GM12878 (cell line): ENCODE measurements around the gene HSFX3. TPM values are rescaled to one million over a fixed set of nuclear protein-coding genes. Genes with fewer than 3 reads are reported as not detected.
"Not testable (repeated sequence)": the region's sequence is repeated elsewhere in the genome, so short reads cannot be mapped to it uniquely, and the experiment has no call there.

Experiments
- ATAC-seq: fragments of 200-7000 bp; cut with Tn5 transposase; 3 replicates; pipeline ENCODE4 v1.9.1; 2020; ENCODE audit warnings: mild to moderate bottlenecking, moderate library complexity
- Bru-seq: library from RNA; stranded (reverse); fragments of 400-500 nt; gene quantifications from one replicate; lab custom pipeline; 2021; lab: Mats Ljungman, UMichigan
- BruChase-seq, 2 experiments: library from RNA; stranded (reverse); fragments of 400-500 nt; gene quantifications; one replicate each; lab custom pipeline; 2021; lab: Mats Ljungman, UMichigan
- BruUV-seq: library from RNA; stranded (reverse); fragments of 400-500 nt; replicated peaks from 2 replicates; lab custom pipeline; 2021; lab: Mats Ljungman, UMichigan
- CTCF ChIA-PET: fragments of 300-600 bp; sonication (Branson Sonifier 250); formaldehyde crosslinking; extraction: SDS; loops from one replicate; lab custom pipeline; 2021; ENCODE audit warnings: inconsistent platforms; lab: Yijun Ruan, JAX
- POLR2A ChIA-PET: fragments of 350-600 bp; formaldehyde crosslinking; extraction: SDS; loops from one replicate; lab custom pipeline; 2021; ENCODE audit warnings: inconsistent platforms; lab: Charles Lee
- RAD21 ChIA-PET: fragments of 300-600 bp; sonication (Branson Sonifier 250); formaldehyde crosslinking; loops from one replicate; lab custom pipeline; 2023; ENCODE audit warnings: antibody characterized with exemption; ENCODE audit not compliant: unreplicated experiment; lab: Charles Lee
- SMC1A ChIA-PET: fragments of 300-600 bp; sonication (Branson Sonifier 250); formaldehyde crosslinking; loops from one replicate; lab custom pipeline; 2023; ENCODE audit not compliant: unreplicated experiment, uncharacterized antibody; lab: Charles Lee
- DNase-seq: peaks from one replicate; pipeline ENCODE4 v3.0.0-alpha.2; 2011; ENCODE audit warnings: low read depth, low spot score
- FAIRE-seq: peaks from 3 replicates; lab custom pipeline; 2011; peaks lifted over from hg19 to GRCh38; lab: Jason Lieb, UNC
- H2AFZ ChIP-seq: 2 replicates; pipeline ENCODE4 v1.6.0; 2011; ENCODE audit warnings: low read depth, low read length, control low read depth; ENCODE audit not compliant: control insufficient read depth
- H3K27ac ChIP-seq: 2 replicates; pipeline ENCODE4 v1.5.1; 2011; ENCODE audit warnings: control low read depth; ENCODE audit not compliant: control insufficient read depth, insufficient read depth
- H3K27me3 ChIP-seq, 2 experiments: replicated peaks in 1 of 2; 2 replicates each; pipeline versions ENCODE4 v1.6.0 to v1.6.1; 2011; ENCODE audit warnings: low read length in 1 of 2; ENCODE audit not compliant: control insufficient read depth in 2 of 2, insufficient read depth in 2 of 2
- H3K36me3 ChIP-seq, 2 experiments: 2 replicates each; pipeline ENCODE4 v1.5.1; 2011; ENCODE audit warnings: low read length in 1 of 2; ENCODE audit not compliant: control insufficient read depth in 2 of 2, insufficient read depth in 2 of 2
- H3K4me1 ChIP-seq: 2 replicates; pipeline ENCODE4 v1.6.1; 2011; ENCODE audit warnings: mild to moderate bottlenecking, low read length, moderate library complexity, mixed read lengths; ENCODE audit not compliant: control insufficient read depth, insufficient read depth
- H3K4me2 ChIP-seq: 2 replicates; pipeline ENCODE4 v1.6.0; 2011; ENCODE audit warnings: control low read depth; ENCODE audit not compliant: control insufficient read depth, insufficient read depth
- H3K4me3 ChIP-seq: fragments of 200-600 bp; sonication (generic); 2 replicates; pipeline ENCODE4 v1.5.1; 2016
- H3K79me2 ChIP-seq: 2 replicates; pipeline ENCODE4 v1.6.0; 2011; ENCODE audit warnings: low read length; ENCODE audit not compliant: control insufficient read depth, insufficient read depth
- H3K9ac ChIP-seq: 2 replicates; pipeline ENCODE4 v1.8.0; 2011; ENCODE audit warnings: low read length, control low read depth, mixed read lengths; ENCODE audit not compliant: control insufficient read depth, insufficient read depth
- H3K9me3 ChIP-seq: replicated peaks from 3 replicates; pipeline ENCODE4 v1.5.1; 2011; ENCODE audit warnings: mild to moderate bottlenecking, low read length; ENCODE audit not compliant: control insufficient read depth, insufficient read depth
- H4K20me1 ChIP-seq: 2 replicates; pipeline ENCODE4 v1.6.0; 2011; ENCODE audit not compliant: control insufficient read depth, insufficient read depth
- WGBS: methylation state at CpG from one replicate; pipeline ENCODE4 v1.1.6; 2016; ENCODE audit warnings: low lambda C conversion rate; ENCODE audit not compliant: insufficient replicate concordance, insufficient coverage; ENCODE audit errors: missing lambda C conversion rate; 5-methylcytosine and 5-hydroxymethylcytosine counted together
- in situ Hi-C: fragments of 300-500 bp; cut with MboI; formaldehyde crosslinking; loops from 9 replicates; pipeline ENCODE4 v1.14.3; 2018; ENCODE audit warnings: mixed read lengths
- intact Hi-C: fragments of 100-400 bp; cut with micrococcal nuclease; formaldehyde crosslinking; loops from one replicate; pipeline ENCODE4 v1.14.2; 2022; ENCODE audit not compliant: unreplicated experiment
- long read RNA-seq, 2 experiments: library from polyadenylated mRNA; unstranded; transcript quantifications; one replicate each; pipeline ENCODE4 v2.0.0, GENCODE V29; 2019 to 2020
- polyA minus RNA-seq, 3 experiments: library from RNA; depleted of rRNA, polyadenylated mRNA; stranded (reverse); fragments of >200 nt; gene quantifications; 2 replicates each; pipeline ENCODE4 v1.2.3, GENCODE V29; 2011
- polyA plus RNA-seq, 11 experiments: library from polyadenylated mRNA; depleted of rRNA in 4 of 11; unstranded in 6 of 11; stranded (reverse) in 5 of 11; fragments of >200 nt; fragmentation: Nextera tagmentation in 4 of 11; fragmentation: Illumina TruSeq in 1 of 11; extraction: Ambion mirVana in 4 of 11; extraction: Trizol in 1 of 11; gene quantifications; 1 replicate in 1 of 11; 2 replicates in 10 of 11; pipeline versions ENCODE4 v1.2.1 to v1.2.3, GENCODE V29; 2011 to 2016; ENCODE audit warnings: inconsistent platforms in 2 of 11, missing spikeins in 2 of 11, low read depth in 1 of 11
- total RNA-seq, 4 experiments: library from RNA; depleted of rRNA in 3 of 4; stranded (reverse); fragments of >200 nt in 3 of 4; fragmentation: Illumina TruSeq in 1 of 4; extraction: Trizol in 1 of 4; gene quantifications; 2 replicates each; pipeline versions ENCODE4 v1.2.1 to v1.2.3, GENCODE V29; 2013 to 2021

HSFX3 gene, protein sequence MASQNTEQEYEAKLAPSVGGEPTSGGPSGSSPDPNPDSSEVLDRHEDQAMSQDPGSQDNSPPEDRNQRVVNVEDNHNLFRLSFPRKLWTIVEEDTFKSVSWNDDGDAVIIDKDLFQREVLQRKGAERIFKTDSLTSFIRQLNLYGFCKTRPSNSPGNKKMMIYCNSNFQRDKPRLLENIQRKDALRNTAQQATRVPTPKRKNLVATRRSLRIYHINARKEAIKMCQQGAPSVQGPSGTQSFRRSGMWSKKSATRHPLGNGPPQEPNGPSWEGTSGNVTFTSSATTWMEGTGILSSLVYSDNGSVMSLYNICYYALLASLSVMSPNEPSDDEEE
- total RNA-seq (2013; cell fraction: nucleolus; rRNA removed), result not detected in 2 replicates
- total RNA-seq (2014; rRNA removed), result 0.40 TPM in 1 of 2 replicates, not detected in the other
- not detected in 2 replicates for total RNA-seq (2014; rRNA removed; fragmentation: Illumina TruSeq; extraction: Trizol)
- total RNA-seq (2021), result not detected in 2 replicates
- not detected for polyA plus RNA-seq (2011; ENCODE audit: low read depth)
- polyA plus RNA-seq (2011; rRNA removed), result 0.05 TPM in 1 of 2 replicates, not detected in the other
- 0.06 and 0.07 TPM in 2 replicates for polyA plus RNA-seq (2011; cell fraction: cytosol; rRNA removed)
- polyA plus RNA-seq (2011; cell fraction: nucleus; rRNA removed), result not detected in 2 replicates
- polyA plus RNA-seq (2012), result not detected in 2 replicates
- 0.29 TPM in 1 of 2 replicates, not detected in the other for polyA plus RNA-seq (2014; fragmentation: Illumina TruSeq; extraction: Trizol)
- polyA plus RNA-seq (2014; fragmentation: Nextera tagmentation; extraction: Ambion mirVana), result under 1 TPM in 1 of 2 experiments, not detected in 1; 0.29 TPM
- 0.26 TPM in 1 of 2 replicates, not detected in the other for polyA plus RNA-seq (2014; rRNA removed)
- polyA plus RNA-seq (2016; fragmentation: Nextera tagmentation; extraction: Ambion mirVana), result not detected
- polyA minus RNA-seq (2011; rRNA and poly(A)+ RNA removed), result 0.52 TPM in 1 of 2 replicates, not detected in the other
- not detected in 2 replicates for polyA minus RNA-seq (2011; cell fraction: cytosol; rRNA and poly(A)+ RNA removed)
- polyA minus RNA-seq (2011; cell fraction: nucleus; rRNA and poly(A)+ RNA removed), result not detected in 2 replicates
- percentile 5 among the genes with signal in this experiment for Bru-seq, nascent RNA
- BruChase-seq, experiment 1, labeled RNA remaining after a 6-hour chase, result not detected
- BruChase-seq, experiment 2, labeled RNA remaining after a 2-hour chase, result not detected
- long read RNA-seq, experiment 1, result 0 reads
- long read RNA-seq, experiment 2, result 0 reads

DNA sequence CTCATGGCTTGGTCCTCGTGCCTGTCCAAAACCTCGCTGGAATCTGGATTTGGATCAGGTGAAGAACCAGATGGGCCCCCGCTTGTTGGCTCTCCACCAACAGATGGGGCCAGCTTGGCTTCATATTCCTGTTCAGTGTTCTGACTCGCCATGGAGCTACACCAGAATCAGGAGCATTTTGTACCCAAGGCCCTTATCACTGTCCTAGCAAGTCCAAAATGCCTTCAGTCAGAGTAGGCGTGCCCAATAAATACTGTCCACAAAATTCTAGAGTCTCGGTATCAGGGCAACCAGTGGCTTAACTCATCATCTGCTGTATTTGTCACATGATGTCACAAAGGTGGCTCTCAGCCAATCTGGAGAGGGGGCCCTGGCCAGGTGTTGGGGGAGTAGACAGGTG, at the start of gene HSFX3:
Gene HSFX3 (minus strand): TSS at position 224 of the 400 bp plus-strand sequence. CDS start 72 bp downstream, at position 152.
- WGBS, result 87% methylated on average over 2 of the region's 6 CpGs
- H3K36me3 ChIP-seq, DNase-seq, H3K79me2 ChIP-seq, SMC1A ChIA-PET, H3K4me3 ChIP-seq, CTCF ChIA-PET, BruUV-seq, H3K9ac ChIP-seq, in situ Hi-C loops, H2AFZ ChIP-seq, H4K20me1 ChIP-seq, ATAC-seq, H3K4me2 ChIP-seq, FAIRE-seq, H3K27me3 ChIP-seq, H3K9me3 ChIP-seq, POLR2A ChIA-PET, H3K4me1 ChIP-seq, H3K27ac ChIP-seq, RAD21 ChIA-PET, intact Hi-C loops: not testable (repeated sequence)

DNA sequence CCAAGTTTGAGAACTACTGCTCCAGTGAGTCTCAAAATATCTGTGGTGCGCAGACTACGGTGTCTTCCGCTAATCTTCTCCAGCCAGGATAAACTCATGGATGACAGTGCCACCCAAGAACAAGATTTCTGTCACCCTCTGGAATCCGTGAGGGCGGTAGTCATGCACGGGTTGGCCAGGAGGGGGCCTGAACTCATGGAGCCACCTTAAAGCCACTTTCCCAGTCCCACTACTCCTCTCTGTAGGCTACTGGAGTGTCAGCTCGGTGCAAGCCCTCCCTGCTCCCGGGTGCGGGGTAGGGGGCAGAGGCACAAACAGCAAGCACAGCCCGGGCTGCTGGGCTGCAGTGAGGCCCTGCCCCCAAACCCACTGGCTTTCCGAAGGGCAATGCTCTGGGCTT, 48.9 kb upstream of the HSFX3 start:
- no CpG with 5 or more reads among the region's 11 CpGs for WGBS
- ATAC-seq, CTCF ChIA-PET, H3K4me3 ChIP-seq, H3K27me3 ChIP-seq, DNase-seq, RAD21 ChIA-PET, H3K9me3 ChIP-seq, H3K4me2 ChIP-seq, POLR2A ChIA-PET, SMC1A ChIA-PET, in situ Hi-C loops, H4K20me1 ChIP-seq, H3K9ac ChIP-seq, intact Hi-C loops, H2AFZ ChIP-seq, H3K79me2 ChIP-seq, H3K4me1 ChIP-seq, BruUV-seq, H3K36me3 ChIP-seq, FAIRE-seq, H3K27ac ChIP-seq: not testable (repeated sequence)

DNA sequence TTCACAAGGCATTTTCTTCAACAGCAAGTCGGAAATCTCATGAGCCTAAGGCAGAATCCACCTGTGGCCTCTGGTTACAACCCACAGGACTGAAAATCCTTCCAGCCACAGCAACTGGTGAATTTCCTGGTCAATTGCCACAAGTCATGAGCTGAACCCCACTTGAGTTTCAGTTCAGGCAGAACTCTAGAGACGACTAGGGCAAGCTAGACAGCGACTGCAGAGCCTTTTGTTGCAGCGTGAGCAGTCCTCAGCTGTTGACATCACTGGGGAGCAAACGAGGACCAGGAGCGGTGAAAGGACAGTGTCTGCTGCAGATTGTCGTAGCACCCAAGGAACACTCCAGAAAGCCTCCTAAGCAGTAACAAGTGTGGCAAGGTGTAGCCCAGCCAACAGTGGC, 46.2 kb upstream of the HSFX3 start:
- in situ Hi-C loops, H3K9me3 ChIP-seq, intact Hi-C loops, H3K4me2 ChIP-seq, POLR2A ChIA-PET, ATAC-seq, DNase-seq, H3K79me2 ChIP-seq, H4K20me1 ChIP-seq, H3K9ac ChIP-seq, H3K4me1 ChIP-seq, H3K27me3 ChIP-seq, H3K27ac ChIP-seq, BruUV-seq, H3K36me3 ChIP-seq, RAD21 ChIA-PET, CTCF ChIA-PET, H2AFZ ChIP-seq, FAIRE-seq, SMC1A ChIA-PET, H3K4me3 ChIP-seq: not testable (repeated sequence)
- no CpG with 5 or more reads among the region's 7 CpGs for WGBS
